A673 (cell line): ENCODE measurements around the gene FUBP1.

Source experiments
- CTCF ChIP-seq: fragments of 300-800, 200-600 bp; sonication (generic); conservative IDR thresholded peaks from 2 replicates; pipeline ENCODE4 v1.5.1; 2017; ENCODE audit warnings: low read depth, mild to moderate bottlenecking, antibody characterized with exemption, low read length, moderate library complexity, mixed read lengths
- EZH2 ChIP-seq: fragments of 200-600 bp; sonication (generic); IDR thresholded peaks from 2 replicates; pipeline ENCODE4 v1.6.1; 2017; ENCODE audit warnings: borderline replicate concordance, low read depth, mild to moderate bottlenecking, mixed read lengths, antibody characterized with exemption, low read length; ENCODE audit not compliant: poor library complexity, severe bottlenecking

- no peak for TF ChIP-seq CTCF
- no peak for TF ChIP-seq EZH2
Measured at GRCh38 chr1:77989744-77990143, 10.9 kb upstream of the FUBP1 start.
